Nephron progenitor cell (in vitro differentiated cells): ENCODE results near the gene DICER1.

ENCODE experiments used
- DNase-seq: peaks from one replicate; pipeline ENCODE4 v3.0.0; 2021
- H3K27ac Mint-ChIP-seq: 2 replicates; pipeline ENCODE4 v1.8.0; 2021; ENCODE audit warnings: mild to moderate bottlenecking, moderate library complexity, mixed read lengths
- H3K27me3 Mint-ChIP-seq: 2 replicates; pipeline ENCODE4 v1.8.0; 2021; ENCODE audit warnings: mild to moderate bottlenecking, low read depth, mixed read lengths; ENCODE audit not compliant: poor library complexity
- H3K36me3 Mint-ChIP-seq: 2 replicates; pipeline ENCODE4 v1.8.0; 2021; ENCODE audit warnings: low read depth, mixed read lengths
- H3K4me1 Mint-ChIP-seq: 2 replicates; pipeline ENCODE4 v1.8.0; 2021; ENCODE audit warnings: mixed read lengths
- H3K4me3 Mint-ChIP-seq: 2 replicates; pipeline ENCODE4 v1.8.0; 2021; ENCODE audit warnings: mild to moderate bottlenecking, moderate library complexity, mixed read lengths
- H3K9me3 Mint-ChIP-seq: 2 replicates; pipeline ENCODE4 v1.8.0; 2021; ENCODE audit warnings: mild to moderate bottlenecking, moderate library complexity, mixed read lengths
- TF ChIP-seq, protein P1 (sequence below): fragments of 200-600 bp; sonication (generic); IDR thresholded peaks from 2 replicates; pipeline ENCODE4 v1.5.0; 2021; ENCODE audit warnings: antibody characterized with exemption

Gene DICER1

DNA sequence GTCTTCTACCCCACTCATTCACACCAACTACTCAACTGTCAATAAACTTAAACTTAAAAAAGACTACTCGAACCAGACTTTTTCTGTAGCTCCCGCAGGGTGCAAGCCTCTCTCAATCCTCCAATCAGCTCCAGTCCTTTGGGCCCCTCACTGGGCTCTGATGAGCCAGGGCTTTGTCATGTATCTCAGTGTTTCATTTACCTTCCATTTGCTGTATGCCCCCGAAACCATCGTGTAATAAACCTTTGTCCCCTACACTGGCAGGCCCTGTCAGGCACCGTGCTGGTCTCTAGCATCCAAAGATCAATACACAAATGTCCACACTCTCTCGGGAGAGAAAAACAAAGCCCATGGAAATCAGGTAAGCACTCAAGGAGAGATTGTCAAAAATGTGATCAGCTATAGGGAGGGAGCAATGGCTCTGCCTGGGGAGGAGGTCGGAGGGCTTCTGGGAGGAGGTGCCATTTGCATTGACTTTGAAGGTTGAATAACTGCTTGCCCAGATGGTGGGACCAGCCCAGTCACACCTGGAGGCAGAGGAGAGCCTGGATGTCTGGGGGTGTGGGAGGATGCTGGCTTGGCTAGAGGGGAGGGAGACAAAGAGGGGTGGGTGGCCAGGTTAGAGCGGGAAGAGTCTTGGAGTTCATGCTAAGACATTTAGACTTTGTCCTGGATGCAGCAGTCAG is 42.1 kb upstream of the DICER1 start:
- peaks cover 18% of the 10 kb centered on the region for H3K36me3 Mint-ChIP-seq
- H3K27me3 Mint-ChIP-seq, result no peaks in the 10 kb centered on the region
- TF ChIP-seq, protein P1, sequence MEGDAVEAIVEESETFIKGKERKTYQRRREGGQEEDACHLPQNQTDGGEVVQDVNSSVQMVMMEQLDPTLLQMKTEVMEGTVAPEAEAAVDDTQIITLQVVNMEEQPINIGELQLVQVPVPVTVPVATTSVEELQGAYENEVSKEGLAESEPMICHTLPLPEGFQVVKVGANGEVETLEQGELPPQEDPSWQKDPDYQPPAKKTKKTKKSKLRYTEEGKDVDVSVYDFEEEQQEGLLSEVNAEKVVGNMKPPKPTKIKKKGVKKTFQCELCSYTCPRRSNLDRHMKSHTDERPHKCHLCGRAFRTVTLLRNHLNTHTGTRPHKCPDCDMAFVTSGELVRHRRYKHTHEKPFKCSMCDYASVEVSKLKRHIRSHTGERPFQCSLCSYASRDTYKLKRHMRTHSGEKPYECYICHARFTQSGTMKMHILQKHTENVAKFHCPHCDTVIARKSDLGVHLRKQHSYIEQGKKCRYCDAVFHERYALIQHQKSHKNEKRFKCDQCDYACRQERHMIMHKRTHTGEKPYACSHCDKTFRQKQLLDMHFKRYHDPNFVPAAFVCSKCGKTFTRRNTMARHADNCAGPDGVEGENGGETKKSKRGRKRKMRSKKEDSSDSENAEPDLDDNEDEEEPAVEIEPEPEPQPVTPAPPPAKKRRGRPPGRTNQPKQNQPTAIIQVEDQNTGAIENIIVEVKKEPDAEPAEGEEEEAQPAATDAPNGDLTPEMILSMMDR, result no peak
- no peak for DNase-seq
- H3K9me3 Mint-ChIP-seq, result peaks cover 14% of the 10 kb centered on the region
- H3K4me3 Mint-ChIP-seq, result no peak overlapping the region
- peaks cover 19% of the 10 kb centered on the region for H3K4me1 Mint-ChIP-seq
- no peak overlapping the region for H3K27ac Mint-ChIP-seq

DNA sequence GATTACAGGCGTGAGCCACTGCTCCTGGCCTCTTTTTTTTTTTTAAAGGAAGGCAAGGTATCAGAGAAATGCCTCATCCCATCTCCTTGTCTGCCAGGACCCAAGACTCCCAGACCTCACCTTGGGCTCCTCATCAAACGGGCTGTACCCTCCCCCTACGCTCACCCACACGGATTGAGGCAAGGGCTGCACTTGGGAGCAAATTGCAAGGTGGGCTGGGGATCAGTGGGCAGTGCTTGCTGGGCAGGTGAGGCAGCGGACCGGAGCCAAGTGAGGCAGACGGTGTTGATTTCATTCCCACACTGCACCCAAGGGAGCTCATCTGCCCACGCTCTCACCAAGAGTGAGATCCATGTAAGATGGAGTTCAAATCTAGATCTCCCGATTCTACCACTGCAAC is 41.0 kb upstream of the DICER1 start:
- Mint-ChIP-seq H3K27ac (no peak overlapping the region), H3K9me3 (peaks cover 3% of the 10 kb centered on the region), H3K36me3 (peaks cover 7% of the 10 kb centered on the region), H3K4me3 (no peak overlapping the region), H3K4me1 (peaks cover 19% of the 10 kb centered on the region), H3K27me3 (no peaks in the 10 kb centered on the region)
- no peak for DNase-seq
- TF ChIP-seq, protein P1, result no peak

DNA sequence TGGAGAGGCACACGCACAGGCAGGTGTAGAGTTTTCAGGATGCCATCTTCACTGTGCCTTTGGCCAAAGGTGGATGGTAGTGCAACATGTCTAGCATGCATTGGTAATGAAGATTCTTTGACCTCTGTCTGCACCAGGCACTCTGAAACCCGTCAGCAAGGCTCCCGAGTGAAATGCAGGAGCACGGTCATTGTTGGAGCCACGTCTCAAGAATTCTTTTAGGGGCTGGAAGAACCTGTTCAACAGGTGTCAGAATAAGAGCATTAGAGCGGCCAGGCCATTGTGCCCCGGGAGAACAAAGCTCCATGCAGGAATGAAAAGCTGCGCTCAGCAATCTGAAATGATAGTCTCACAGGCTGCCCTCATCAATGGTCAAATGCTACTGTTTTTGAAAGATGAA is 40.2 kb upstream of the DICER1 start:
- Mint-ChIP-seq H3K36me3 (no peaks in the 10 kb centered on the region), H3K9me3 (no peaks in the 10 kb centered on the region), H3K4me1 (peaks cover 19% of the 10 kb centered on the region), H3K27me3 (no peaks in the 10 kb centered on the region), H3K27ac (peak overlapping the region; percentile 64), H3K4me3 (no peak overlapping the region)
- TF ChIP-seq, protein P1, result no peak
- DNase-seq, result no peak

DNA sequence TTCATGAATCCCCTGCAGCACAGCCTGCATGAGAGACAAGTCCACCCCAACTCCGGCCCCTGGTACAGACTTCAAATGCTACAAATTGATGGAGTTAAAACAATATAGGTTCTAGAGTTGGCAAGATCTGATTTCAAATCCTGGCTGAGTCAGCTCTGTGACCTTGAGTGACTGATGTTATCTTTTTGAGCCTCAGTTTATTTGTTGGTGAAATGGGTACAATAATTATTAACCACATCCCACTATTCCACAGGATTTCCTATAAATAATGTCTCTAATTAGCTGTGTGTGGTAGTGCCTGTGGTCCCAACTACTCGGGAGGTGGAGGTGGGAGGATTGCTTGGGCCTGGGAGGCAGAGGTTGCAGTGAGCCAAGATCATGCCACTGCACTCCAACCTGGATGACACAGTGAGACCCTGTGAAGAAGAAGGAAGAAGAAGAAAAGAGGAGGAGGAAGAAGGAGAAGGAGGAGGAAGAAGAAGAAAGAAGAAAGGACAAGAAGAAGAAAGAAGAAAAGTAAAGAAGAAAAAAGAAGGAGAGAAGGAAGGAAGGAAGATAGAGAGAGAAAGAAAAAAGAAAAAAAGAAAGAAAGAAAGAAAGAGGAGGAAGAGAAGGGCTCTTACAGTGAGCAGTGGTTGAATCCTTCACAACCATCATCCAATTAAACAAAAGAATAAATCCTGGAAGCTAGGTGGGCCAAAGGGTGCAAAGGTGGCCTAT is 39.7 kb upstream of the DICER1 start:
- Mint-ChIP-seq H3K9me3 (no peaks in the 10 kb centered on the region), H3K27me3 (no peaks in the 10 kb centered on the region), H3K4me3 (no peak overlapping the region), H3K4me1 (peaks cover 19% of the 10 kb centered on the region), H3K36me3 (no peaks in the 10 kb centered on the region), H3K27ac (peak overlapping the region; percentile 91)
- TF ChIP-seq, protein P1, result no peak
- DNase-seq, result no peak

DNA sequence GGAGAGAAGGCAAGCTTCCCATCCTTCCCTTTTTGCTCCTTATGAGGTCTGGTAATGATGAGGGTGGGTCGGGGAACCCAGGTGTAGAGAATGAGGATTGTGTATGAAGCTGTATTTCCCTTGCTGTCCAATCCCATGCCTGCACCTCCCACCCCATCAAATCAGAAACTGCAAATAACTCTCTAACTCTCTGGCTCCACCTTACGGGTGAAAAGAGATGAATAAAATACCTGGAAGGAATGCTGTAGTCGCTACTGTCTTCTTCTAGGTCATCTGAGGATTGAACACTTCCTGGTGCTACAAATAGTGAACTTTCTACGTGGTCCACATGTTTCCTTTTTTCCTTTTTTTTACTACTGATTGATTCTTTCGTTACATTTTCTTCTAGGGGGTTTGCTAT is 38.9 kb upstream of the DICER1 start:
- TF ChIP-seq, protein P1, result peak; percentile 6
- no peaks in the 10 kb centered on the region for H3K9me3 Mint-ChIP-seq
- H3K4me3 Mint-ChIP-seq, result no peak overlapping the region
- H3K27ac Mint-ChIP-seq, result no peak overlapping the region
- H3K36me3 Mint-ChIP-seq, result no peaks in the 10 kb centered on the region
- H3K4me1 Mint-ChIP-seq, result peaks cover 19% of the 10 kb centered on the region
- peaks cover 3% of the 10 kb centered on the region for H3K27me3 Mint-ChIP-seq
- no peak for DNase-seq

DNA sequence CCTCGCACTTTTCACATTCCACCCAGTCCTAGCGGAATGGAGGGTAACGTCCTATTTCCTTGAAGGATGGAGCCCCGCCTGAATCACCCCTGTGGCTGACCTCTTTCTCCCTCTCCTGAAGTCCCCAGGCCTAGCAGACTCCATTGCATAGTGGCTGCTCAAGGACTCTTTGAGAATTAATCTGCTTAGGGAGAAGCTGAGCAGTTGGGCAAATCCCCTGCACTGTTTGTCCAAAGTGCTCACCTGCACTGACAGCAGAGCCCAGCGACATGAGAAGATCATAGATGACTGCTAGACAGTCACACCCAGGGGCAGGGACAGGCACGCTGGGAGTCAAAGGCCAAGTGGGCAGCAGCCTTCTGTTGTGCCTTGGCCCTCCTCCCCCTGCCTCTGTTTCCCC is 37.7 kb upstream of the DICER1 start:
- peaks cover 4% of the 10 kb centered on the region for H3K27me3 Mint-ChIP-seq
- no peaks in the 10 kb centered on the region for H3K36me3 Mint-ChIP-seq
- no peak overlapping the region for H3K4me3 Mint-ChIP-seq
- peak overlapping the region; percentile 26 for H3K27ac Mint-ChIP-seq
- no peak for DNase-seq
- peaks cover 26% of the 10 kb centered on the region for H3K4me1 Mint-ChIP-seq
- TF ChIP-seq, protein P1, result no peak
- H3K9me3 Mint-ChIP-seq, result no peaks in the 10 kb centered on the region
